Lower lobe of right lung (tissue), 2 donors: Measurements from ENCODE around the gene PDGFC. TPM values are rescaled to one million over a fixed set of nuclear protein-coding genes. Genes with fewer than 3 reads are reported as not detected.

Experiments
- ATAC-seq, 2 donors: fragments of 200-7000 bp; cut with Tn5 transposase; one replicate each; pipeline ENCODE4 v1.9.1; 2020 to 2022; ENCODE audit warnings: mild to moderate bottlenecking in 2 of 2, moderate library complexity in 2 of 2
- DNase-seq: peaks from one replicate; pipeline ENCODE4 v3.0.0-alpha.2; 2020
- H3K27ac ChIP-seq: fragments of 200-600 bp; one replicate; pipeline ENCODE4 v1.8.0; 2022
- H3K27me3 ChIP-seq: fragments of 200-600 bp; one replicate; pipeline ENCODE4 v1.8.0; 2022; ENCODE audit warnings: low read depth
- H3K36me3 ChIP-seq: fragments of 200-600 bp; one replicate; pipeline ENCODE4 v1.8.0; 2022; ENCODE audit warnings: mild to moderate bottlenecking
- H3K4me1 ChIP-seq: fragments of 200-600 bp; one replicate; pipeline ENCODE4 v1.8.0; 2022
- H3K4me3 ChIP-seq: fragments of 200-600 bp; one replicate; pipeline ENCODE4 v1.8.0; 2022; ENCODE audit warnings: mild to moderate bottlenecking
- H3K9me3 ChIP-seq: fragments of 200-600 bp; one replicate; pipeline ENCODE4 v1.8.0; 2022
- intact Hi-C: fragments of 100-400 bp; cut with DNase I; formaldehyde crosslinking; loops from one replicate; pipeline ENCODE4 v1.11.0; 2022
- total RNA-seq: library from RNA; stranded (reverse); fragmentation: NEBNext Ultra II Directional; extraction: Animal tissue kit (Norgen Biotek cat#: 25700); gene quantifications from one replicate; pipeline ENCODE4 v1.2.1, GENCODE V29; 2021
- TF ChIP-seq, protein P1 (sequence below): fragments of 200-600 bp; IDR thresholded peaks from one replicate; pipeline ENCODE4 v1.8.0; 2022; ENCODE audit warnings: antibody characterized with exemption, mild to moderate bottlenecking
- donor health status: DM: no; HTN: yes; CAD: no; lungs with severe emphysema.

Gene PDGFC
- total RNA-seq, 1 donor from 2014 or later: 30.6 TPM

DNA sequence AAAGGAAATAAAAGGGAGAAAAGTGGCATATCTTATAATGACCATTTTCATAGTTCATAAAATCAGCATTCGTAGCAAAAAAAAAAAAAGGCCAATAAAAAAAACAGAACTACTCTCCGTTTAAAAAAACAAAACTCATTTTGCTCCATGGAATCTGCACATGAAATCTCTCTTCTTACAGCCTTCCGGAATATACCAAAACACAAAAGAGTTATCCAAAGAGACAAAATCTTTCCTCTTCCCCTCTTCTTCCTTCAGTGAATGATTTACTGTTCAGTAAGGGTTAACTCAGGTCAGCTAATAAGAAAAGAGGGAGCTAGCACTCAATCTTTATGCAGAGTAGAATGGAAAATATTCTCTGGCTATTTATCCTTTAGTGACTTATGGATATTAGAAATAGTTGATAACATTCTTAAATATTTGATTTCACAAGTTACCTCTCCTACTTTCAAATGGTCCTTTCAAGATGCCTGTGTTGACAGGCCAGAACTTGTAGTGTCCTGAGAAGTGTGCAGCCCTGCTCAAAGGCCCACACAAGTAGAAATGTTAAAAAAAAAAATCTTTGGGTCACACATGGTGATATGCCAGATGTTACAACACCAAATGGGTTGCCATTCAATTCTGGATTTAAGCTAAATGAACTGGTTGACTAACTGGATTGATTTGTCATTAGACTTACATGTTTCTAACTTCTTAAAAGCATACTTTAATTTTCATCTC is 42.1 kb downstream of the PDGFC start:
- intact Hi-C loops: no loop called here
- ATAC-seq (peak in 1 of 2 donors; percentile 20), DNase-seq (no peak)
- Histone ChIP-seq H3K27ac (no peak overlapping the region), H3K36me3 (no peaks in the 10 kb centered on the region), H3K4me1 (no peaks in the 10 kb centered on the region), H3K9me3 (peaks cover 6% of the 10 kb centered on the region), H3K4me3 (no peak overlapping the region), H3K27me3 (no peaks in the 10 kb centered on the region)
- TF ChIP-seq, protein P1, sequence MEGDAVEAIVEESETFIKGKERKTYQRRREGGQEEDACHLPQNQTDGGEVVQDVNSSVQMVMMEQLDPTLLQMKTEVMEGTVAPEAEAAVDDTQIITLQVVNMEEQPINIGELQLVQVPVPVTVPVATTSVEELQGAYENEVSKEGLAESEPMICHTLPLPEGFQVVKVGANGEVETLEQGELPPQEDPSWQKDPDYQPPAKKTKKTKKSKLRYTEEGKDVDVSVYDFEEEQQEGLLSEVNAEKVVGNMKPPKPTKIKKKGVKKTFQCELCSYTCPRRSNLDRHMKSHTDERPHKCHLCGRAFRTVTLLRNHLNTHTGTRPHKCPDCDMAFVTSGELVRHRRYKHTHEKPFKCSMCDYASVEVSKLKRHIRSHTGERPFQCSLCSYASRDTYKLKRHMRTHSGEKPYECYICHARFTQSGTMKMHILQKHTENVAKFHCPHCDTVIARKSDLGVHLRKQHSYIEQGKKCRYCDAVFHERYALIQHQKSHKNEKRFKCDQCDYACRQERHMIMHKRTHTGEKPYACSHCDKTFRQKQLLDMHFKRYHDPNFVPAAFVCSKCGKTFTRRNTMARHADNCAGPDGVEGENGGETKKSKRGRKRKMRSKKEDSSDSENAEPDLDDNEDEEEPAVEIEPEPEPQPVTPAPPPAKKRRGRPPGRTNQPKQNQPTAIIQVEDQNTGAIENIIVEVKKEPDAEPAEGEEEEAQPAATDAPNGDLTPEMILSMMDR: no peak

DNA sequence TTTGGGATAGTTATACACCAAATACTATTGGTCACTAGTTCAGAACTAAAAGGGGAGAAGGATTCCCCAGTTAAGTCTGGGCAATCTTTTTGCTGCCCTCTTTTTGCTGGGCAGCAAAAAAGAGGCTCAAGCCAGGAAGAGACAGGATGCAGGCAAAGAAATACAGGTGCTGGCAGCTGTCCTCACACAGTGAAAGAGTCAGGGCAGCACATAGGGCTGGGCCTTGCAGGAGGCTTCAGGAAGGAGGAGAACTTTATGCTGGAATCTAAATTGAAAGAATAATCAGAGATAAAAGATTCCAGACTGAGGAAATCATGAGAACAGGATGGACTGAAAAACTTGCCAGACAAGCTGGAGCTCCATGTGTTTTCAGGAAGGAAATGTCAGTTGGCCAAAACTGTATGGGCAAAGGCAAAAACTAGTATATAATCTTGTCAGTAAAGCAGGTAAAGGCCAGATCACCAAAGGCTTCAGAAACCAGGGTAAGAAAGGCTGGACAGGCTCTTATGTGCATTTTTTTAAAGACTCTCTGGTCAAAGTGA is 46.8 kb downstream of the PDGFC start:
- Histone ChIP-seq H3K9me3 (peaks cover 6% of the 10 kb centered on the region), H3K4me3 (no peak overlapping the region), H3K27ac (no peak overlapping the region), H3K27me3 (no peaks in the 10 kb centered on the region), H3K4me1 (no peaks in the 10 kb centered on the region), H3K36me3 (no peaks in the 10 kb centered on the region)
- ATAC-seq (no peak), DNase-seq (no peak)
- intact Hi-C loops: no loop called here
- TF ChIP-seq, protein P1: no peak

DNA sequence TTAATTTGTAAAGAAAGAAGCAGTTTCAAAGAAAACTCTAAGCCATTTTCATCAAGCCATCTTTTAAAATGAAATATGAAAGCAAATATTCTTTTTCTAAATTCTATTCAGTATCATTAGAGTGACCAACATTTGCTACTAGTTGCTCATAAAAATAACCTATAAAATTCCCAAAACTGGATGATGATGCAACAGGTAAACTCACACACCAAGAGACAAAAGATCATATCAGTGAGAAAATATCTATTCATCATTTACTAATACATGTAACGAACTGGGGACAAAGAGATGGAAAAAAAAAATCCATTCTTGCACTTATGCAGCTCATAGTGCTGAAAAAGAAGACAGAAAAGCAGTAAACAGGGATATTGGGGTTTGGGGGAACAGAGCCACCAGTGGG is 48.1 kb downstream of the PDGFC start:
- TF ChIP-seq, protein P1: no peak
- Histone ChIP-seq H3K4me1 (no peaks in the 10 kb centered on the region), H3K27ac (no peak overlapping the region), H3K27me3 (no peaks in the 10 kb centered on the region), H3K4me3 (no peak overlapping the region), H3K9me3 (peaks cover 6% of the 10 kb centered on the region), H3K36me3 (no peaks in the 10 kb centered on the region)
- intact Hi-C loops: no loop called here
- DNase-seq: no peak
- no peak for ATAC-seq

DNA sequence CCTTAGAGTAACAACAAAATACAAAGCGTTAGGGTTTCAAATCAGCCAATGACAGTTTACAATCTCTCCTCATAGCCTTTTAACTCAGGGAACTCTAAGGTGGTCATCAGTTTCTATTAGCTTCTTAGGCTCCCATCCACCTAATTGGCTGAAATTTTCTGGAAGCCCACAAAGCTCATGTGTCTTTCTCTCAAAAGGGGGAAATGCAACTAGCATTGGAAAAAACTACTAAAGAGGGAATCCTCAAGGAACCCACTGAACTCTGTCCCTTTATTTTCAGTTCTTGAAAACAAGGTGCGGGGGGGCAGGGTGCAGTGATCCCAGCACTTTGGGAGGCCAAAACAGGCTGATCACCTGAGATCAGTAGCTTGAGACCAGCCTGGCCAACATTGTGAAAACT is 56.4 kb downstream of the PDGFC start:
- Histone ChIP-seq H3K27ac (no peak overlapping the region), H3K4me3 (no peak overlapping the region), H3K36me3 (no peaks in the 10 kb centered on the region), H3K9me3 (no peaks in the 10 kb centered on the region), H3K27me3 (no peaks in the 10 kb centered on the region), H3K4me1 (no peaks in the 10 kb centered on the region)
- DNase-seq: no peak
- intact Hi-C loops: no loop called here
- TF ChIP-seq, protein P1: no peak
- ATAC-seq: no peak

- TF ChIP-seq, protein P1: no peak
- H3K27me3 ChIP-seq: no peaks in the 10 kb centered on the region
- no peak overlapping the region for H3K27ac ChIP-seq
- intact Hi-C loops: no loop called here
- ATAC-seq: no peak
- no peak for DNase-seq
- no peaks in the 10 kb centered on the region for H3K4me1 ChIP-seq
- H3K9me3 ChIP-seq: no peaks in the 10 kb centered on the region
- H3K36me3 ChIP-seq: no peaks in the 10 kb centered on the region
- H3K4me3 ChIP-seq: no peak overlapping the region
Observed at GRCh38 chr4:156913234-156913633, 58.4 kb downstream of the PDGFC start.
